Measurements from ENCODE around the gene FDPS.
A peak's percentile ranks its signal among the peaks of the same experiment; 100 is the strongest.
"Not testable (repeated sequence)": the region's sequence is repeated elsewhere in the genome, so short reads cannot be mapped to it uniquely, and the experiment has no call there.

Gene FDPS

GRCh38 chr1:155286544-155286943 lies 22.1 kb upstream of the FDPS start:
- no peak for DNase-seq

DNA sequence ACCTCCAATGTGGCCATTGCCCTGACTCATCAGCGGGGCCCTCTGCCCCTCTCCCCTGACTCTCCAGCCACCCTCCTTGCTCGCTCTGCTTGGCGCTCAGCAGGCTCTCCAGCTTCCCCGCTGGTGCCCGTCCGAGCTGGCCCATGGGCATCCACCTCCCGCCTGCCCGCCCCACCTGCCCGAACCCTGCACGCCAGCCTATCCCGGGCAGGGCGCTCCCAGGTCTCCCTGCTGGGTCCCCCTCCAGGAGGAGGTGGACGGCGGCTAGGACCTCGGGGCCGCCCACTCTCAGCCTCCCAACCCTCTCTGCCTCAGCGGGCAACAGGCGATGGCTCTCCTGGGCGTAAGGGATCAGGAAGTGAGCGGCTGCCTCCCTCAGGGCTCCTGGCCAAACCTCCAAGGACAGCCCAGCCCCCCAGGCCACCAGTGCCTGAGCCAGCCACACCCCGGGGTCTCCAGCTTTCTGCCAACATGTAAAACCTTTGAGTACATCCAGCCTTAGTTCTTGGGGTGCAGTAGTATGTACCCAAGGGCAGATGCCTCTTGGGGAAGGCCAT lies 20.6 kb upstream of the FDPS start:
- DNase-seq: no peak

- not testable (repeated sequence) for DNase-seq
Observed at GRCh38 chr1:155291006-155291405, 17.7 kb upstream of the FDPS start.

DNA sequence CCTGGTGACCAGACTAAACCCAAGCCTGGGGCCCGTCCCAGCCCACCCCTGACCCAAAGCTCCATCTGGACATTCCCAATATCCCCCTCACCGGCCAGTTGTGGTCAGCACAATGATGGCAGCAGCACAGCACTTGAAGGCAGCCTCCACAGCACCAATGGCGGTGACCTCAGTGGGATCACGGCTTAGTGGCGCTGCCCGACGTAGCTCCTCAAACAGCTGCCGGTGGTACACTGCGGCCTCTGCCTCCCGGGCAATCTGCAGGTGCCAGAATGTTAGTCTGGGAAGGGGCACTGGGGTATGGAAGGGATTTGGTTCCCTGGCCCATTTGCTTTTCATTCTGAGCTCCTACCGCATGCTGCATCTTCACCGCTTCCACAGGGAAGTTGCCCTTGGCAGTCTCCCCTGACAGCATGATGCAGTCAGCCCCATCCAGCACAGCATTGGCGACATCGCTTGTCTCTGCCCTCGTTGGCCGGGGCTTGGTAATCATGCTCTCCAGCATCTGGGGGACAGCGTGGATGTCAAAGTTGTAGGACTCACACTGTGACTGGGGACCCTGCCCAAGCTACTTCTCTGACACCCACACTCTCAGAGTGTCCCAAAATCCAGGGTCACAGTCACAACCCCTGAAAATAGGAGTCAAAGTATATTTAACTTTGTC lies 15.4 kb upstream of the FDPS start:
- no peak for DNase-seq

GRCh38 chr1:155294520-155295182 lies 14.0 kb upstream of the FDPS start:
- DNase-seq: no peak

- DNase-seq: no peak
Observed at GRCh38 chr1:155295183-155295941, 13.3 kb upstream of the FDPS start.

DNA sequence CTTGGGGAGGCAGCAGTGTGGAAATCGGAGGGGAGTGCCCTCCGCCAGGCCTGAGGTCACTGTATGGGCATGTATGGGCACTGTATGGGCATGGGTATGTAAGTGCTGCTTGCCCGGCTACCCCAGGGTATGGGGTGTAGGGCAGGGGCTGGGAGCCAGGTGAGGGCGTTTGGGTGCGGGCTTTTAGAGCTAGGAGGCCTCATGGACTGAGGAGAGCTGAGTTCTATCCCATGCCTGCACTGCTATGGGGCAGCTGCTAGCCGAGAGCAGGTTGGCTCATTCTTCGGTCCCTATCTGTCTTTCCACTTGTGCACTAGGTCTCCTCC lies 12.8 kb upstream of the FDPS start:
- DNase-seq: no peak

DNA sequence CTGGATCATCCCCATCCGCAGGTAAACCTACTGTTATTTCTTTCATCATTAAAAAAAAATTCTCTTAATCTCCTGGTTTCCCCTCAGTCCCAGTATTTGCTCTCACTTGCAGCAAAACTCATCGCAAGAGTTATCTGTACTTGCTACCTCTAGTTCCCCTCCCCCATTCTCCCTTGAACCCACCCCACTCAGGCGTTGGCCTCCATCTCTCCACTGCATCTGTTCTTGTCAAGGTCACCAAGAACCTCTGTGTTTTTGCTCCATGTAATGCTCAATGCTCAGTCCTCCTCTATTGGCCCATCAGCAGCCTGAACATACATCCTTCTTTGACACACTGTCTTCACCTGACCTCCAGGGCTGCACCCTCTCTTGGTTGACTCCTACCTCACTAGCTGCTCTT lies 12.0 kb upstream of the FDPS start:
- DNase-seq: no peak

DNA sequence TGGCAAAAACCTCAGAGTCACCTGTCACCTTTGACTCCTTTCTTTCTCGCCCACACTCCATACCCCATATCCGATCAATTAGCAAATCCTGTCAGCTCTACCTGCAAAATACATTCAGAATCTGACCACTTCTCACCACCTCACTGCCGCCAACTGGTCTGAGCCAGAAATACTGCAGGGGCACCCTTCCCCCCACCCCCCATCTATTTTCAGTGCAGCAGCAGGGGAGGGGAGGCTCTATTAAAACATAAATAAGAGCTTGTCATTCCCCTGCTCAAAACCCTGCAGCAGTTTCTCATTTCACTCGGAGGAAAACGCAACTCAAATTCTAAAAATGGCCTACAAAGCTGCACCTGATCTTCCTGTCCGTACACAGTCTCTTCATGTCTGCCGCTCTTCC lies 11.3 kb upstream of the FDPS start:
- no peak for DNase-seq

GRCh38 chr1:155300024-155300423 lies 8.6 kb upstream of the FDPS start:
- DNase-seq: no peak

GRCh38 chr1:155300553-155301329 lies 7.9 kb upstream of the FDPS start:
- DNase-seq: no peak

DNA sequence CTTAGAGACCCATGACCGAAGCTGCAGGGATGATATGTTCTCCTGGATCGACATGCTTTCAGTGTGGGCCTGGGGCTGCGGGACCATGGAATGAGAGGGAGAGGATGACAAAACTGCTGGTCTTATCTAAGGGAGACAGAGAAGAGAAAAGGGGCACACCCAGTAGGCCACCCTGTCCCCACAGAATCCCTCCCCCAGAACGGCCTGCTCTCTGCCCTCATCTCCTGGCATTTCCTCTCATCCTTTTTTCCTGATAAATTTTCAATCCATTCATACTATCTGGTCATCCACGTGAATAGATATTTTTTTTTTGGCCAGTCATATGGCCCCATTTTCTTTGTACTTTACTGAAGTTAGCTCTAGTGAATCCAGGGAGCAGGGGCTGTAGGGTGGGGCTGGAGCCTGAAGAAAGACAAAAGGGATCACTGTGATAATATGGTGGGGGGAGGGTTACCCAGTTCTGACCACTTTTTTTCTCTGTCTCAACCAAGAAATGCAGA lies 7.3 kb upstream of the FDPS start, which contains the start of gene PKLR:
Gene PKLR, minus strand, starts transcription at position 97 of the 500 bp plus-strand sequence. Its CDS starts 43 bp downstream, at position 54.
- no peak for DNase-seq

DNA sequence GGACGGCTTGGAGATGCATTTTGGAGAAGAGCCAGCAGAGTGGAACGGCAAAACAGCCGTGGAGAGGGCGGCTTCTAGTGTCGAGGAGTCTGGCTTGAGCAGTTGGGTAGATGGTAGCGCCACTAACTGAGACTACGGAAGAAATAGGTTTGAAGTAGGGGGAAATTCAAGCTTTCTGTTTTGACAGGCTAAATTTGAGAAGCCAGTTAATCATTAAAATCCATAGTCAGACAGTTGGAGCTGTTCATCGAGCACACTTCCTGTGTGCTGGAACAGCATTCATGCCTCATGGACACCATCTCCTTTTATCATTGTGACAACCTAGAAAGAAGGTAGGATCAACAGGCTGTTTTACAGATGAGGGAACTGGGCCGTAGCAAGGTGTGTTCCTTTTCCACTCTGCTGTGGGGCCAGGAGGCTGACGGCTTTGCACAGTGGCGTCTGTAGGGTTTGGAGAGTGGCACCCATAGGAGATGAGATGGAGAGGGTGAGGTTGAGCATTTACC lies 4.1 kb upstream of the FDPS start:
- DNase-seq: no peak

- no peak for DNase-seq
Observed at GRCh38 chr1:155305881-155306391, 2.7 kb upstream of the FDPS start.

DNA sequence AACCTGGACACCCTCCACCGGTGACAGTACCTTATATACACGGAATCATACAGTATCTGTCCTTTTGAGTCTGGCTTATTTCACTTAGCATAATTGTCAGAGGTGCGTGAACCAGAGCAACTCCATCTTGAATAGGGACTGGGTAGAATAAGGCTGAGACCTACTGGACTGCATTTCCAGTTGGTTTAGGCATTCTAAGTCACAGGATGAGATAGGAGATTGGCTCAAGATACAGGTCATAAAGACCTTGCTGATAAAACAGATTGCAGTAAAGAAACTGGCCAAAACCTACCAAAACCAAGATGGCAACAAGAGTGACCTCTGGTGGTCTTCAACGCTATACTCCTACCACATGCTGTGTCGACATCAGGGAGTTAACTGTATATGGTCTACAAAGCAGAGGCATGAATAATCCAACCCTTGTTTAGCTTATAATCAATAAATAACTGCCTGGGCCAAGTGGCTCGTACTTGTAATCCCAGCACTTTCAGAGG lies 1.4 kb upstream of the FDPS start:
- peak; percentile 45 for DNase-seq

DNA sequence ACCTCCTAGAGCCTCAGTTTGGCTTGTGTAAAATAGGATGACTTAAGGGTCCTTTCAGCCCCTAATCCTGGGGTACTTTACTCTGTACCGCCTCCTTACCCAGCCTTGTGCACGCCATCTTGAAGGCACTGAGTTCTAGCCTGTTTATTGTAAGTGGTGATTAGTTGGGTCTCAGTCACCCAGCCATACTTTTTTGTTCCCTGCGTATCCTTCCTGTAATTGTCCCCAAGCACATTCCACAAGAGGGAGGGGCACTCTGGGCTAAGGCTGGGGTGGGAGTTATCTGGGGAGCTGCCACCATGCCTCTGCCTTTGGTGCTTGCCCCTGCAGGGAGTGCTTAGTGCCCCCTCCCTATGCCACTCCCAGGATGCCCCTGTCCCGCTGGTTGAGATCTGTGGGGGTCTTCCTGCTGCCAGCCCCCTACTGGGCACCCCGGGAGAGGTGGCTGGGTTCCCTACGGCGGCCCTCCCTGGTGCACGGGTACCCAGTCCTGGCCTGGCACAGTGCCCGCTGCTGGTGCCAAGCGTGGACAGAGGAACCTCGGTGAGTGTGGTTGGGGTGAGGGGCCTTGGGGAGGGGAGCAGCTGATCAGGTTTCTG lies 856 bp downstream of the FDPS start:
- DNase-seq: no peak

DNA sequence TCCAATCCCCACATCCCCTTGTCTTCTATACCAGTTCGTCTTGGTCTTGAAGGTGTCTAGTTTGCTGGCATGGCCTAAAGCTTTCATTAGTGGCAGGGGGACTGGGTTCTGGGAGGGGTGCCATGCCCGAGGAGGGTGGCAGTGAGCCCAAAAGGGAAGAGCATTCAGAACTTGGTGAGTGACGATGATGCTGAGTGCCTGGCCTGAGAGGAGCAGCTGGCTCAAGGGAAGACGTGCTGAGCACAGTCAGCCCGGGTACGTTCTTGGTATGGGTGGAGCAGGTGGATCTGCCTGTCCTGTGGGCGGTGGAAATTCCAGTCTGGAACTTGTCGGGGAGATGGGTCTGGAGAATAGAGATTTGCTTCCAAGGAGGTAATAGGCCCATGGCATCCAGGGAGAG lies 4.6 kb downstream of the FDPS start:
- no peak for DNase-seq

- no peak for DNase-seq
Observed at GRCh38 chr1:155316922-155317321, 8.3 kb downstream of the FDPS start.

DNA sequence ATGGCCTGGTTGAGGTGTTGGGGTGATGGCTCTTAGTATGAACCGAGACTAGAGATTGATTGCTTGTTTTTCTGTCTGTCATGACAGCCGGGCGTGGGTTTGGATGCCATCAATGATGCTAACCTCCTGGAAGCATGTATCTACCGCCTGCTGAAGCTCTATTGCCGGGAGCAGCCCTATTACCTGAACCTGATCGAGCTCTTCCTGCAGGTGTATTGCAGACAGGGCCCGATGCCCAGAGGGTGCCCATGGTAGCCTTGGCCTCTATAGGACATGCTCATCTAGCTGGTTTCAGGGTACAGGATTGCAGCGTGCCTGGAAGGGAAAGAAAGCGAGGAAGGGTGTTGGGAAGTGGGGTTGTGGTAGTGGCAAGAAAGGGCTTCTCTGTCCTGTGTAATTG lies 9.4 kb downstream of the FDPS start:
- DNase-seq: no peak

DNA sequence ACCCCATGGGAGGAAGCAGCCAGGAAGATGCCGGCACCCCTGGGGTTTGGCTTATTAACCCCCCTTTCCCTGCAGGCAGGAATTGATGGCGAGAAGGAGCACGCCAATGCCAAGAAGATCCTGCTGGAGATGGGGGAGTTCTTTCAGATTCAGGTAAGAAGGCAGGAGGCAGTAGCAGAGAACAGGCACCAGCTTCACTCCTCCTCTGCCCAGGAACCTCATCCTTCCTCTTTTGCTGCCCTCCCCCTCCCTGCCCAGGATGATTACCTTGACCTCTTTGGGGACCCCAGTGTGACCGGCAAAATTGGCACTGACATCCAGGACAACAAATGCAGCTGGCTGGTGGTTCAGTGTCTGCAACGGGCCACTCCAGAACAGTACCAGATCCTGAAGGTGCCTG lies 10.9 kb downstream of the FDPS start:
- no peak for DNase-seq

GRCh38 chr1:155320252-155320651 lies 11.6 kb downstream of the FDPS start:
- no peak for DNase-seq
